Naive thymus-derived CD4-positive, alpha-beta T cell (primary cell): ENCODE data around the gene KRT35. TPM values are rescaled to one million over a fixed set of nuclear protein-coding genes. Genes with fewer than 3 reads are reported as not detected.

ENCODE experiments used
- ATAC-seq: fragments of 150-1000 bp; cut with Tn5 transposase; 2 replicates; pipeline ENCODE4 v1.10.0; 2021; ENCODE audit warnings: mild to moderate bottlenecking, moderate library complexity
- CTCF ChIA-PET: fragments of 350-600 bp; sonication (Branson Sonifier 250); formaldehyde crosslinking; loops from one replicate; lab custom pipeline; 2021; ENCODE audit warnings: antibody characterized with exemption; lab: Charles Lee
- POLR2A ChIA-PET: fragments of 350-600 bp; sonication (Branson Sonifier 250); formaldehyde crosslinking; loops from one replicate; lab custom pipeline; 2021; ENCODE audit warnings: antibody characterized with exemption, inconsistent platforms; lab: Charles Lee
- DNase-seq, 9 donors: peaks; one replicate each; pipeline versions ENCODE4 v3.0.0 to v3.0.0-alpha.2; 2020 to 2022; ENCODE audit warnings: mixed read lengths in 1 of 9
- H3K27ac ChIP-seq: one replicate; pipeline ENCODE4 v1.7.0; 2013; ENCODE audit warnings: mild to moderate bottlenecking, low read depth, low read length, moderate library complexity
- H3K27me3 ChIP-seq, 2 donors: one replicate each; pipeline ENCODE4 v1.7.0; 2013; ENCODE audit warnings: low read length in 2 of 2, mild to moderate bottlenecking in 2 of 2, moderate library complexity in 2 of 2; ENCODE audit not compliant: control insufficient read depth in 2 of 2, insufficient read depth in 2 of 2
- H3K36me3 ChIP-seq, 3 experiments: 1 replicate in 2 of 3; 2 replicates in 1 of 3; pipeline ENCODE4 v1.7.0; 2013; ENCODE audit warnings: low read length in 3 of 3, mild to moderate bottlenecking in 3 of 3, moderate library complexity in 1 of 3; ENCODE audit not compliant: insufficient read depth in 3 of 3, control insufficient read depth in 2 of 3
- H3K4me1 ChIP-seq, 2 donors: one replicate each; pipeline ENCODE4 v1.7.0; 2013; ENCODE audit warnings: low read length in 2 of 2, mild to moderate bottlenecking in 2 of 2, moderate library complexity in 1 of 2; ENCODE audit not compliant: control insufficient read depth in 2 of 2, insufficient read depth in 2 of 2
- H3K4me3 ChIP-seq: 2 replicates; pipeline ENCODE4 v1.7.0; 2013; ENCODE audit warnings: mild to moderate bottlenecking, low read length
- H3K9me3 ChIP-seq, 3 experiments: 1 replicate in 2 of 3; 2 replicates in 1 of 3; pipeline ENCODE4 v1.7.0; 2013; ENCODE audit warnings: low read length in 3 of 3; ENCODE audit not compliant: control insufficient read depth in 2 of 3
- H3K27ac Mint-ChIP-seq, 9 donors: one replicate each; pipeline ENCODE4 v1.8.0; 2020 to 2022; ENCODE audit warnings: mixed read lengths in 9 of 9, mild to moderate bottlenecking in 8 of 9, moderate library complexity in 5 of 9, inconsistent platforms in 2 of 9
- H3K27me3 Mint-ChIP-seq, 5 donors: one replicate each; pipeline ENCODE4 v1.8.0; 2021 to 2022; ENCODE audit warnings: mixed read lengths in 5 of 5, mild to moderate bottlenecking in 1 of 5
- H3K36me3 Mint-ChIP-seq, 5 donors: one replicate each; pipeline ENCODE4 v1.8.0; 2020 to 2022; ENCODE audit warnings: mixed read lengths in 5 of 5, mild to moderate bottlenecking in 3 of 5, inconsistent platforms in 1 of 5
- H3K4me1 Mint-ChIP-seq, 7 donors: one replicate each; pipeline ENCODE4 v1.8.0; 2020 to 2022; ENCODE audit warnings: mixed read lengths in 7 of 7, mild to moderate bottlenecking in 3 of 7, inconsistent platforms in 1 of 7
- H3K4me3 Mint-ChIP-seq, 10 donors: one replicate each; pipeline ENCODE4 v1.8.0; 2020 to 2022; ENCODE audit warnings: mild to moderate bottlenecking in 10 of 10, mixed read lengths in 10 of 10, moderate library complexity in 6 of 10, inconsistent platforms in 2 of 10
- H3K9me3 Mint-ChIP-seq, 11 donors: one replicate each; pipeline ENCODE4 v1.8.0; 2020 to 2022; ENCODE audit warnings: mixed read lengths in 11 of 11, mild to moderate bottlenecking in 4 of 11, inconsistent platforms in 1 of 11, moderate library complexity in 1 of 11
- intact Hi-C, 2 donors: fragments of 100-400 bp; cut with micrococcal nuclease; formaldehyde crosslinking; loops; one replicate each; pipeline ENCODE4 v1.15.1; 2023
- polyA plus RNA-seq, 2 donors: library from polyadenylated mRNA; unstranded; fragments of 300-500 nt; fragmentation: Illumina TruSeq; gene quantifications; one replicate each; pipeline ENCODE4 v1.2.3, GENCODE V29; 2021
- total RNA-seq, 6 experiments: library from RNA in 5 of 6; stranded (reverse) in 5 of 6; gene quantifications; 1 replicate in 5 of 6; 2 replicates in 1 of 6; pipeline ENCODE4 v1.2.3 and lab custom pipeline; 2021 to 2026

The KRT35 gene
- total and polyA plus RNA-seq, 7 experiments from 2014 or later = not detected

DNA sequence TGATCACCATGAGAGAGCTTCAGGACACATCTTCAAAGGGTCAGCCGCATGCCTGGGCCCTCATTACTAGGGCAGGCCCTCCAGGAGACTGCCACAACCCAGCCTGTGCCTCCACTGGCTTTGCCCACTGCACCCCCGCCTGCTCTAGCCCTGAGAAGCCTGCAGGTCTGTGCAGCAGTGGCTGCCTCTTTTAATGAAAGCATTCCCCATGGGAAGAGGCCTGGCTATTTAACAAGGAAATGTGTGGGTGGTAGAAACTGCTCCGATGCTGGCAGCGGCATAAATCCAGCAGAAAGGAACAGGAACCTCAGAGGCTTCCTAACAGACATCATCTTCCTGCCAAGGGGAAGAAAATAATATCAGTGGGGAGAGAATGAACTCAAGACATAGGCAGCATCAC is 13.4 kb downstream of the KRT35 start:
- Histone ChIP-seq H3K4me1 (no peaks in the 10 kb centered on the region), H3K9me3 (no peaks in the 10 kb centered on the region), H3K36me3 (no peaks in the 10 kb centered on the region), H3K27ac (no peak overlapping the region), H3K27me3 (no peaks in the 10 kb centered on the region), H3K4me3 (no peak overlapping the region)
- H3K27me3 Mint-ChIP-seq = peaks cover 0 to 8% (median 0%) of the 10 kb centered on the region in 5 donors
- H3K27ac Mint-ChIP-seq = no peak overlapping the region
- H3K9me3 Mint-ChIP-seq = peaks cover 1 to 22% (median 7%) of the 10 kb centered on the region in 11 donors
- intact Hi-C loops = no loop called here
- no peaks in the 10 kb centered on the region for H3K4me1 Mint-ChIP-seq
- CTCF ChIA-PET = no interaction called here
- no peak overlapping the region for H3K4me3 Mint-ChIP-seq
- ATAC-seq (no peak), DNase-seq (no peak)
- POLR2A ChIA-PET = no interaction called here
- H3K36me3 Mint-ChIP-seq = peaks cover 0 to 7% (median 4%) of the 10 kb centered on the region in 5 donors

GRCh38 chr17:41466988-41467387 is 14.0 kb downstream of the KRT35 start, which contains the start of gene KRT32:
Gene KRT32 (minus strand): TSS chr17:41467386. CDS start chr17:41467325, 61 bp downstream.
- H3K36me3 Mint-ChIP-seq = peaks cover 0 to 7% (median 4%) of the 10 kb centered on the region in 5 donors
- H3K9me3 Mint-ChIP-seq = peaks cover 1 to 21% (median 7%) of the 10 kb centered on the region in 11 donors
- H3K9me3 ChIP-seq = no peaks in the 10 kb centered on the region
- H3K36me3 ChIP-seq = no peaks in the 10 kb centered on the region
- H3K27me3 Mint-ChIP-seq = peaks cover 0 to 8% (median 0%) of the 10 kb centered on the region in 5 donors
- H3K27me3 ChIP-seq = no peaks in the 10 kb centered on the region
- no peaks in the 10 kb centered on the region for H3K4me1 ChIP-seq
- ATAC-seq (no peak), DNase-seq (no peak)
- ChIA-PET POLR2A (no interaction called here), CTCF (interaction anchor here (0.6 kb wide), 1 partner anchor 23 kb away, joined by 4 read pairs; no protein-coding TSS in a partner anchor)
- H3K27ac Mint-ChIP-seq = no peak within 1 kb of the TSS
- no peaks in the 10 kb centered on the region for H3K4me1 Mint-ChIP-seq
- intact Hi-C loops = no loop called here
- H3K27ac ChIP-seq = no peak within 1 kb of the TSS
- H3K4me3 ChIP-seq = no peak within 1 kb of the TSS
- no peak within 1 kb of the TSS for H3K4me3 Mint-ChIP-seq

GRCh38 chr17:41464682-41465081 is 16.3 kb downstream of the KRT35 start:
- ChIA-PET POLR2A (no interaction called here), CTCF (no interaction called here)
- Histone ChIP-seq H3K27me3 (no peaks in the 10 kb centered on the region), H3K9me3 (no peaks in the 10 kb centered on the region), H3K27ac (no peak overlapping the region), H3K36me3 (no peaks in the 10 kb centered on the region), H3K4me1 (no peaks in the 10 kb centered on the region), H3K4me3 (no peak overlapping the region)
- no peak overlapping the region for H3K4me3 Mint-ChIP-seq
- ATAC-seq = no peak
- DNase-seq = no peak
- no peak overlapping the region for H3K27ac Mint-ChIP-seq
- intact Hi-C loops = no loop called here
- H3K27me3 Mint-ChIP-seq = peaks cover 0 to 3% (median 0%) of the 10 kb centered on the region in 5 donors
- H3K36me3 Mint-ChIP-seq = peaks cover 0 to 7% (median 0%) of the 10 kb centered on the region in 5 donors
- no peaks in the 10 kb centered on the region for H3K4me1 Mint-ChIP-seq
- peaks cover 0 to 14% (median 4%) of the 10 kb centered on the region in 11 donors for H3K9me3 Mint-ChIP-seq

- CTCF ChIA-PET = no interaction called here
- no peaks in the 10 kb centered on the region for H3K9me3 ChIP-seq
- intact Hi-C loops = no loop called here
These were observed 16.8 kb downstream of the KRT35 start for GRCh38 chr17:41464173-41464572.

GRCh38 chr17:41463746-41464145 is 17.2 kb downstream of the KRT35 start:
- ATAC-seq (no peak), DNase-seq (no peak)
- Histone ChIP-seq H3K36me3 (no peaks in the 10 kb centered on the region), H3K27ac (no peak overlapping the region), H3K4me1 (no peaks in the 10 kb centered on the region), H3K9me3 (no peaks in the 10 kb centered on the region), H3K4me3 (no peak overlapping the region), H3K27me3 (no peaks in the 10 kb centered on the region)
- no peak overlapping the region for H3K4me3 Mint-ChIP-seq
- no peak overlapping the region for H3K27ac Mint-ChIP-seq
- ChIA-PET POLR2A (no interaction called here), CTCF (interaction anchor here (0.6 kb wide), 1 partner anchor 444 kb away, joined by 3 read pairs; no protein-coding TSS in a partner anchor)
- peaks cover 0 to 13% (median 4%) of the 10 kb centered on the region in 11 donors for H3K9me3 Mint-ChIP-seq
- intact Hi-C loops = no loop called here
- H3K36me3 Mint-ChIP-seq = peaks cover 0 to 6% (median 0%) of the 10 kb centered on the region in 5 donors
- no peaks in the 10 kb centered on the region for H3K4me1 Mint-ChIP-seq
- H3K27me3 Mint-ChIP-seq = peaks cover 0 to 3% (median 0%) of the 10 kb centered on the region in 5 donors

More at GRCh38 chr17:41464173-41464572, 16.8 kb downstream of the KRT35 start:
- Histone ChIP-seq H3K27me3 (no peaks in the 10 kb centered on the region), H3K4me1 (no peaks in the 10 kb centered on the region), H3K36me3 (no peaks in the 10 kb centered on the region), H3K4me3 (no peak overlapping the region), H3K27ac (no peak overlapping the region)
- Mint-ChIP-seq H3K9me3 (peaks cover 0 to 14% (median 4%) of the 10 kb centered on the region in 11 donors), H3K36me3 (peaks cover 0 to 7% (median 0%) of the 10 kb centered on the region in 5 donors), H3K27ac (no peak overlapping the region), H3K27me3 (peaks cover 0 to 3% (median 0%) of the 10 kb centered on the region in 5 donors), H3K4me1 (no peaks in the 10 kb centered on the region), H3K4me3 (no peak overlapping the region)
- no peak for ATAC-seq
- POLR2A ChIA-PET = no interaction called here
- DNase-seq = no peak

DNA sequence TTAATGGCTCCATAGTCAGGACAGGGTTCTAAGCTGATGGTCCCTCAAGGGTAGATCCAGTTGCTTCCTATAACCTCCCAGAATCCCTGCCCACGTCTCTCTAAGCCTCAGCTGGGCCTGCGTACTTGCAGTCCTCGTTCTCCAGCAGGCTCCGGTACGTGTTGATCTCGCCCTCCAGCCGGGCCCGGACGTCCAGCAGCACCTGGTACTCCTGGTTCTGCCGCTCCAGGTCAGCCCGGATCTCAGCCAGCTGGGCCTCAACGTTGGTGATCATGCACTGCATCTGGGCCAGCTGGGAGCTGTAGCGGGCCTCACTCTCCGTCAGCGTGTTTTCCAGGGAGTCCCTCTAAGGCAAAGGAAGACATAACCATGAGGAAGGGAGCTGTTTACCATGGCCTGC is 18.2 kb downstream of the KRT35 start:
- intact Hi-C loops = no loop called here
- no peak overlapping the region for H3K4me3 ChIP-seq
- no peak overlapping the region for H3K4me3 Mint-ChIP-seq
- H3K27ac Mint-ChIP-seq = no peak overlapping the region
- POLR2A ChIA-PET = no interaction called here
- H3K9me3 Mint-ChIP-seq = peaks cover 0 to 3% (median under 1%) of the 10 kb centered on the region in 11 donors
- no peaks in the 10 kb centered on the region for H3K4me1 ChIP-seq
- peaks cover 0 to 4% (median 0%) of the 10 kb centered on the region in 5 donors for H3K27me3 Mint-ChIP-seq
- no peaks in the 10 kb centered on the region for H3K9me3 ChIP-seq
- no peaks in the 10 kb centered on the region for H3K36me3 Mint-ChIP-seq
- no peak for ATAC-seq
- H3K27ac ChIP-seq = no peak overlapping the region
- H3K36me3 ChIP-seq = no peaks in the 10 kb centered on the region
- CTCF ChIA-PET = no interaction called here
- no peak for DNase-seq
- H3K4me1 Mint-ChIP-seq = no peaks in the 10 kb centered on the region
- H3K27me3 ChIP-seq = no peaks in the 10 kb centered on the region

DNA sequence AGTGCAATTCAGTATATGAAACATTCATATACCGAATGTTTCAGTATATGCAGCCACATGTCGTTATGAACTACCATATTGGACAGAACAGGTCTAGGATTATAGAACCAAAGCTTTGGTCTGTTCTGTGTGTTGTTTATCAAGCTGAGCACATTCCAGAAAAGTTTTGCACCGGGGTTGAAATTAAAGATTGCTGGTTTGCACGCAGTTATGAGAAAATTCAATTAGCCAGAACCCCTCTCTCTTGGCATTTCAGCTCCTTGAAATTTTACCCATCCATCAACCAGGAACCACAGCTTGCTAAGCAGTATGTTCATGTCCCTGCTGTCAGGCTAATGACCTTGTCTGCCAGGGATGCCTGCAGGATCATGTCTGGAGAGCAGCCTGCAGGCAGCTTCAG is 23.3 kb downstream of the KRT35 start:
- no peak overlapping the region for H3K4me3 Mint-ChIP-seq
- intact Hi-C loops = no loop called here
- no peaks in the 10 kb centered on the region for H3K9me3 ChIP-seq
- peaks cover 0 to 3% (median 0%) of the 10 kb centered on the region in 11 donors for H3K9me3 Mint-ChIP-seq
- H3K36me3 ChIP-seq = no peaks in the 10 kb centered on the region
- H3K27ac ChIP-seq = no peak overlapping the region
- no peaks in the 10 kb centered on the region for H3K4me1 ChIP-seq
- no peaks in the 10 kb centered on the region for H3K36me3 Mint-ChIP-seq
- H3K4me1 Mint-ChIP-seq = no peaks in the 10 kb centered on the region
- ChIA-PET POLR2A (no interaction called here), CTCF (no interaction called here)
- DNase-seq (no peak), ATAC-seq (no peak)
- H3K27me3 Mint-ChIP-seq = peaks cover 0 to 11% (median 0%) of the 10 kb centered on the region in 5 donors
- no peaks in the 10 kb centered on the region for H3K27me3 ChIP-seq
- H3K4me3 ChIP-seq = no peak overlapping the region
- H3K27ac Mint-ChIP-seq = no peak overlapping the region
